ENCODE data around the gene HTR7. TPM values are rescaled to one million over a fixed set of nuclear protein-coding genes. Genes with fewer than 3 reads are reported as not detected.

The HTR7 gene
- total RNA-seq, 1 experiment from 2014 or later: not detected

GRCh38 chr10:90893190-90893589 lies 35.4 kb upstream of the HTR7 start:
- ChIA-PET POLR2A (ENCODE audit: low non-redundant PET) (no interaction called here), CTCF (no interaction called here)
- Histone ChIP-seq H3K4me3 (ENCODE audit: low read depth, low read length, poor library complexity, severe bottlenecking) (no peak overlapping the region), H3K4me1 (ENCODE audit: insufficient read depth, low read length, poor library complexity, severe bottlenecking) (no peaks in the 10 kb centered on the region), H3K36me3 (ENCODE audit: insufficient read depth, low read length, poor library complexity, severe bottlenecking) (peaks cover 68% of the 10 kb centered on the region), H3K27ac (ENCODE audit: low read depth, low read length, poor library complexity, severe bottlenecking) (no peak overlapping the region), H3K27me3 (replicated peaks; ENCODE audit: insufficient read depth, low read depth, low read length, poor library complexity) (no peaks in the 10 kb centered on the region), H3K9me3 (ENCODE audit: low read depth, low read length, poor library complexity, severe bottlenecking) (no peaks in the 10 kb centered on the region)
- no TSS peak for BruUV-seq (replicated peaks)
- TF ChIP-seq CTCF (conservative IDR thresholded peaks at IDR 0.05; ENCODE audit: low read depth, low read length) (no peak), EZH2 (IDR thresholded peaks at IDR 0.05; ENCODE audit: borderline replicate concordance, low read depth, low read length, poor library complexity, severe bottlenecking) (no peak)
- intact Hi-C loops (cut with micrococcal nuclease; ENCODE audit: unreplicated experiment): no loop called here
- DNase-seq (ENCODE audit: low spot score): no peak

GRCh38 chr10:90890347-90890746 lies 32.5 kb upstream of the HTR7 start:
- DNase-seq (ENCODE audit: low spot score): no peak
- ChIA-PET CTCF (no interaction called here), POLR2A (ENCODE audit: low non-redundant PET) (no interaction called here)
- TF ChIP-seq EZH2 (IDR thresholded peaks at IDR 0.05; ENCODE audit: borderline replicate concordance, low read depth, low read length, poor library complexity, severe bottlenecking) (no peak), CTCF (conservative IDR thresholded peaks at IDR 0.05; ENCODE audit: low read depth, low read length) (no peak)
- H3K27me3 ChIP-seq (replicated peaks; ENCODE audit: insufficient read depth, low read depth, low read length, poor library complexity): no peaks in the 10 kb centered on the region
- no peak overlapping the region for H3K27ac ChIP-seq (ENCODE audit: low read depth, low read length, poor library complexity, severe bottlenecking)
- intact Hi-C loops (cut with micrococcal nuclease; ENCODE audit: unreplicated experiment): no loop called here
- H3K4me3 ChIP-seq (ENCODE audit: low read depth, low read length, poor library complexity, severe bottlenecking): no peak overlapping the region
- no TSS peak for BruUV-seq (replicated peaks)
- no peaks in the 10 kb centered on the region for H3K4me1 ChIP-seq (ENCODE audit: insufficient read depth, low read length, poor library complexity, severe bottlenecking)
- H3K36me3 ChIP-seq (ENCODE audit: insufficient read depth, low read length, poor library complexity, severe bottlenecking): peaks cover 67% of the 10 kb centered on the region
- H3K9me3 ChIP-seq (ENCODE audit: low read depth, low read length, poor library complexity, severe bottlenecking): no peaks in the 10 kb centered on the region

GRCh38 chr10:90889636-90890035 lies 31.8 kb upstream of the HTR7 start:
- Histone ChIP-seq H3K4me3 (ENCODE audit: low read depth, low read length, poor library complexity, severe bottlenecking) (no peak overlapping the region), H3K9me3 (ENCODE audit: low read depth, low read length, poor library complexity, severe bottlenecking) (no peaks in the 10 kb centered on the region), H3K4me1 (ENCODE audit: insufficient read depth, low read length, poor library complexity, severe bottlenecking) (no peaks in the 10 kb centered on the region), H3K36me3 (ENCODE audit: insufficient read depth, low read length, poor library complexity, severe bottlenecking) (peaks cover 62% of the 10 kb centered on the region), H3K27ac (ENCODE audit: low read depth, low read length, poor library complexity, severe bottlenecking) (no peak overlapping the region), H3K27me3 (replicated peaks; ENCODE audit: insufficient read depth, low read depth, low read length, poor library complexity) (no peaks in the 10 kb centered on the region)
- POLR2A ChIA-PET (ENCODE audit: low non-redundant PET): no interaction called here
- intact Hi-C loops (cut with micrococcal nuclease; ENCODE audit: unreplicated experiment): no loop called here
- BruUV-seq (replicated peaks): no TSS peak
- TF ChIP-seq CTCF (conservative IDR thresholded peaks at IDR 0.05; ENCODE audit: low read depth, low read length) (no peak), EZH2 (IDR thresholded peaks at IDR 0.05; ENCODE audit: borderline replicate concordance, low read depth, low read length, poor library complexity, severe bottlenecking) (no peak)
- CTCF ChIA-PET: no interaction called here
- no peak for DNase-seq (ENCODE audit: low spot score)

All from A673 (cell line).